Measurements from ENCODE around the gene MAGI3.

Gene MAGI3

DNA sequence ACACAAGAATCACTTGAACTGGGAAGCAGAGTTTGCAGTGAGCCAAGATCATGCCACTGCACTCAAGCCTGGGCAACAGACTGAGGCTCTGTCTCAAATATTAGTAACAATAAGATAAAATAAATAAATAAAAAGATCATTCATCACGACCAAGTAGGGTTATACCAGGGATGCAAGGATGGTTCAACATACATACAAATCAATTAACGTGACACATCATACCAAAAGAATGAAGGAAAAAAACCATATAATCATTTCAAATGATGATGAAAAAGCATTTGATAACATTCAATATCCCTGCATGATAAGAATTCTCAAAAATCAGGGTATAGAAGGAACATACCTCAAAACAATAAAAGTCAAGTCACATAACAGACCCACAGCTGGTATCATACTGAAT, 330.7 kb downstream of the MAGI3 start:
- H3K4me3 ChIP-seq (ENCODE audit: low read depth, low read length) = no peak overlapping the region

DNA sequence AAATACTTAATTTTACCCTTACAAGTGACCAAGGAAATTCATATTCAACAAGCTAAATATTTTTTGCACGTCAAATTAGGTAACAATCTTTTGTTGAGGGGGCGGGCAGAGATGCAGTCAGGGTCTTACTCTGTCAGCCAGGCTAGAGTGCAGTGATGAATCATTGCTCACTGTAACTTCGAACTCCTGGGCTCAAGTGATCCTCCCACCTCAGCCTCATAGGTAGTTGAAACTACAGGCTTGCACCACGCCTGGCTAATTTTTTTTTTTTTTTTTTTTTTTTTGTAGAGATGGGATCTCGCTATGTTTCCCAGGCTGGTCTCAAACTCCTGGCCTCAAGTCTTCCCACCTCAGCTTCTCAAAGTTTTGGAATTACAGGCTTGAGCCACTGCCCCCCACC, 342.5 kb downstream of the MAGI3 start:
- TF ChIP-seq, protein P1, sequence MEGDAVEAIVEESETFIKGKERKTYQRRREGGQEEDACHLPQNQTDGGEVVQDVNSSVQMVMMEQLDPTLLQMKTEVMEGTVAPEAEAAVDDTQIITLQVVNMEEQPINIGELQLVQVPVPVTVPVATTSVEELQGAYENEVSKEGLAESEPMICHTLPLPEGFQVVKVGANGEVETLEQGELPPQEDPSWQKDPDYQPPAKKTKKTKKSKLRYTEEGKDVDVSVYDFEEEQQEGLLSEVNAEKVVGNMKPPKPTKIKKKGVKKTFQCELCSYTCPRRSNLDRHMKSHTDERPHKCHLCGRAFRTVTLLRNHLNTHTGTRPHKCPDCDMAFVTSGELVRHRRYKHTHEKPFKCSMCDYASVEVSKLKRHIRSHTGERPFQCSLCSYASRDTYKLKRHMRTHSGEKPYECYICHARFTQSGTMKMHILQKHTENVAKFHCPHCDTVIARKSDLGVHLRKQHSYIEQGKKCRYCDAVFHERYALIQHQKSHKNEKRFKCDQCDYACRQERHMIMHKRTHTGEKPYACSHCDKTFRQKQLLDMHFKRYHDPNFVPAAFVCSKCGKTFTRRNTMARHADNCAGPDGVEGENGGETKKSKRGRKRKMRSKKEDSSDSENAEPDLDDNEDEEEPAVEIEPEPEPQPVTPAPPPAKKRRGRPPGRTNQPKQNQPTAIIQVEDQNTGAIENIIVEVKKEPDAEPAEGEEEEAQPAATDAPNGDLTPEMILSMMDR (IDR thresholded peaks at IDR 0.05; ENCODE audit: low read depth, low read length) = no peak

More for the DNA sequence above, 330.7 kb downstream of the MAGI3 start:
- TF ChIP-seq, protein P1 (IDR thresholded peaks at IDR 0.05; ENCODE audit: low read depth, low read length) = no peak

DNA sequence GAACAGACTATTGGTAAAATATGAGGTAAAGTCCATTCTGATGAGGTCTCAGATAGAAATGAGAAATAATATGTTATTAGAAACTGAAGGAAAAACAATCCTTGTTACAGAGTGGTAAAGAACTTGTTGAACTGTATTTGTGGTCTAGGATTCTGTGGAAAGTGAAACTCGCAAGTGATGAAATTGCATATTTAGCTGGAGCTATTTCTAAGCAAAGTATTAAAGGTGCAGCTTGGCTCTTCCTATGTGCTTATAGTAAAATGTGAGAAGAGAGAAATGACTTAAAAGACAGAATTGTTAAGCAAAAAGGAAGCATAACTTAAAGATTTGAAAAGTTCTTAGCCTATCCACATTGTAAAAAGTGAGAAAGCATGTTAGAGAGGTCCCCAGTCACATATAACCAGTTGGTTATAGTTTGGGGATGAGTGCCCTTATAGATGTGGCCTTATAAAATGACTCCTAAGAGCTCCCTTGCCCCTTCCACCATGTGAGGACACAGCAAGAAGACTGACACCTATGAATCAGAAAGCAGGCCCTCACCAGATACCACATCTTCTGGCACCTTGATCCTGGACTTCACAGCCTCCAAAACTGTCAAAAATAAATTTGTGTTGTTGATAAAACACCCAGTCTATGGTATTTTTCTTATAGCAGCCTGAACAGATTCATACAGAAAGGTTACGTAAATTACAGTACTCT, 344.2 kb downstream of the MAGI3 start:
- TF ChIP-seq, protein P1 (IDR thresholded peaks at IDR 0.05; ENCODE audit: low read depth, low read length) = no peak
- no peak overlapping the region for H3K4me3 ChIP-seq (ENCODE audit: low read depth, low read length)

More for the DNA sequence above, 342.5 kb downstream of the MAGI3 start:
- no peak overlapping the region for H3K4me3 ChIP-seq (ENCODE audit: low read depth, low read length)
